SW 1271 (cell line): ENCODE results near the gene CDH24.
"Not testable (repeated sequence)": the region's sequence is repeated elsewhere in the genome, so short reads cannot be mapped to it uniquely, and the experiment has no call there.

Experiments used
- DNase-seq, 2 experiments: peaks; one replicate each; lab custom pipeline; 2025; lab: John Stamatoyannopoulos, UW

CDH24 gene

DNA sequence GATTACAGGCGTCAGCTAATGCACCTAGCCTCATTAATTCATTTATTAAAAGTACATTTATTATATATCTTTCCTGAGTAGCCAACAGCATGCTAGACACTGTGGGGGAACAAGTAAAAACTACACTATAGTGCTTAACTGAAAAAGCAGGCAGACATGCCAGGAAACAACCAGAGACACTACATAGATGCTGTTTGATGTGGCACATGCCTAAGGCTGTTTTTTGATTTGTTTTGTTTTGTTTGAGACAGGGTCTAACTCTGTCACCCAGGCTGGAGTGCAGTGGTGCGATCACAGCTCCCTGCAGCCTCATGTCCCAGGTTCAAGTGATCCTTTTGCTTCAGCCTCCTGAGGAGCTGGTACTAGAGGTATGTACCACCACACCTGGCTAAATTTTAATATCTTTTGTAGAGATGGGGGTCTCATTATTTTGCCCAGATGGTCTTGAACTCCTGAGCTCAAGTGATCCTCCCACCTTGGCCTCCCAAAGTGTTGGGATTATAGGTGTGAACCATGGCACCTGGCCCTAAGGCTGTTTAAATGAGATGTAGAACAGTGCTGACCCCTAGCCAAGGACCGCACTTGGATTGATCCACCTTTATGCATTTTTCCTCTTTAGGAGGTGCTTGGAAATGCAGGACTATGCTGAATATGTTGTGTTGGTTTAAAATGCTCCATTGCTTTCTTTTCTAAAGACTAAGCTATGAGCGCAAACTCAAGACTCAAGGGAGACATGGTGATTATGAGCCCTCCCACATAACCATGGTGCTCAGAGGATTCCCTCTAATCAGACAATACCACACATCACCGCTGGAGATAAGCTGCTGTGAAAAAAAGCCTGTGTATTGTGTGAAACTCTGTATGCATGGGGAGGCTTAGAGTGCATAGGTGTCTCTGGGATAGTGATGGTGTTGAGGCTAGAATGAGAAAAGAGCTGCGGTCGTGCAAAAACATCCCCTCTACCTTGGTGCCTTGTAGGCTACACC, 36.9 kb downstream of the CDH24 start:
- no peak for DNase-seq

DNA sequence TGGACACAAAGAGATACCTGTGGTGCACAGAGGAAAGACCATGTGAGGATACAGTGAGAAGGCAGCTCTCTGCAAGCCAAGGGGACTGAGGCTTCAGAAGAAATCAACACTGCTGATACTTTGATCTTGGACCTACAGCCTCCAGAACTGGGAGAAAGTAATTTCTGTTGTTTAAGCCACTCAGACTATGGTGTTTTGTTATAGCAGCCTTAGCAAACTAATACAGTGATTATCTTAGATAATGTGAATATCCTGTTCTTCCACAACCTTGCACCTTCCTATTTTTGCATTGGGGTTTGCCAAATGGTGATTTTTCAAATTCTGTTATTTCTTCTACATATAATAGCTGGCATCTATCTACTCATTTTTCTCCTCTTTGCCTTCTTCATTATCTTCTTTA, 39.2 kb downstream of the CDH24 start:
- DNase-seq, result no peak

DNA sequence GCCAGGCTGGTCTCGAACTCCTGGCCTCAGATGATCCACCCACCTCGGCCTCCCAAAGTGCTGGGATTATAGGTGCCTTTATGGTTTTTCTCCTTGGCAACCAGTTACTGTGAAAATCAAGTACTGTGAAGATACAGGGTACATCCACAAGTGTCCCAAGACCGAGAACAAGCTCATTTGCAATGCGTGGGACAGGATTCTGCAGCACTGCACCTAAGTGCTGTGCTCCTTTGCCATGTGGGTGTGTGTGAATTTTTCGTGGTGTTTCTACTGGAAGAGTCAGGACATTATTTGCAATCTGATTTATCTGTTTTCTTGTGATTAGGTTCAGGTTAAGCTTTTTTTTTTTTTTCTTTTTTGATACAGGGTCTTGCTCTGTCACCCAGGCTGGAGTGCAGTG, 40.2 kb downstream of the CDH24 start:
- no peak for DNase-seq

DNA sequence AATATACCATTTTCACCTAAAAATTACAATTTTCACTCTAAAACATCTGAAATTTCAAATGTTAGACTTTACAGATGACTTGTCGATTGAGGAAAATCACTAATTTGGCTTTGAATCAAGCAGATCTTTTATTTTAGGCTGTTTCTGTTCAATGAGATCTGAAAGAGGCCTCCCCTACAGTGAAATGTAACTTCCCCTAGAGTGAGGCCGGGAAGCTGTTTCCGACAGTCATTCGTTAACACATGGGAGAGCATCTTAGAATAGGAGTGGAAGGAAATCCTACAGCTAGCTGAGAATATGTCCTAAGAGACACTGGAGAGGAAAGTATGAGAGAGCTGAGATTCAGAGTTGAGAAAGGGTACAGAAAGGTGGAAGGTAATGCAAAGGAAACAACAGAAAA, 41.7 kb downstream of the CDH24 start:
- DNase-seq, result no peak

DNA sequence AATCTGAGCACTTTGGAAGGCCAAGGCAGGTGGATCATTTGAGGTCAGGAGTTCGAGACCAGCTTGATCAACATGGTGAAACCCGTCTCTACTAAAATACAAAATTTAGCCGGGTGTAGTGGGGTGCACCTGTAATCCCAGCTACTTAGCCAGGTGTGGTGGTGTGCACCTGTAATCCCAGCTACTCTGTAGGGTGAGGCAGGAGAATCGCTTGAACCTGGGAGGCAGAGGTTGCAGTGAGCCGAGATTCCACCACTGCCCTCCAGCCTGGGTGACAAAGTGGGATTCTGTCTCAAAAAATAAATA, 43.6 kb downstream of the CDH24 start:
- DNase-seq, result not testable (repeated sequence)

DNA sequence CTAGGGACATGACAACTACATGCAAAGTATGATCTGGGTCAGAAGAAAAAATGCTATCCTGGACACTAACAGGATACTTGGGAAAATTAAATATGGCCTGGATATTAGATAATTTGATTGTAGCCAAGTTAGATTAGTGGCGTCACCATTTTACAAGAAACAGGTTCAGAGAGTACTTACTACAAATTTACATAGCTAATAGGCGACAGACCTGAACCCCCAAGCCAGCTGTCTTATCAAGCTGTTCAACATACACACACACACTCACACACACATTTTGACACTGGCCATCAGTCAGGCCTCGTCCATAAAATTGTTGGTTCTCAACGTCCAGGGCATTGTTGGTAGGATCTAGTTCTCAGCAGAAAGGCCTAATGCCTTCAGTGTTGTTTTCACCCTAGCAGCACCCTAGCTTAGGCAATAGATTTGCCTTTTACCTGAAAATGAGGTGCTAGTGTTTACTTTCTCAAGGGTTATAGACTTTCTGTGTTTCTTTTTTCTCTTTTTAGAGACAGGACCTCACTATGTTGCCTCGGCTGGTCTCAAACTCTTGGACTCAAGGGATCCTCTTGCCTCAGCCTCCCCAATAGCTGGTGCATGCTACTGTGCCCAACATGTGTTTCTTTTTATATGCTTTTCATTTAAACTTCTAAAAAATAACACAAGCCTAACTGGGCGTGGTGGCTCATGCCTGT, 44.1 kb downstream of the CDH24 start:
- no peak for DNase-seq

DNA sequence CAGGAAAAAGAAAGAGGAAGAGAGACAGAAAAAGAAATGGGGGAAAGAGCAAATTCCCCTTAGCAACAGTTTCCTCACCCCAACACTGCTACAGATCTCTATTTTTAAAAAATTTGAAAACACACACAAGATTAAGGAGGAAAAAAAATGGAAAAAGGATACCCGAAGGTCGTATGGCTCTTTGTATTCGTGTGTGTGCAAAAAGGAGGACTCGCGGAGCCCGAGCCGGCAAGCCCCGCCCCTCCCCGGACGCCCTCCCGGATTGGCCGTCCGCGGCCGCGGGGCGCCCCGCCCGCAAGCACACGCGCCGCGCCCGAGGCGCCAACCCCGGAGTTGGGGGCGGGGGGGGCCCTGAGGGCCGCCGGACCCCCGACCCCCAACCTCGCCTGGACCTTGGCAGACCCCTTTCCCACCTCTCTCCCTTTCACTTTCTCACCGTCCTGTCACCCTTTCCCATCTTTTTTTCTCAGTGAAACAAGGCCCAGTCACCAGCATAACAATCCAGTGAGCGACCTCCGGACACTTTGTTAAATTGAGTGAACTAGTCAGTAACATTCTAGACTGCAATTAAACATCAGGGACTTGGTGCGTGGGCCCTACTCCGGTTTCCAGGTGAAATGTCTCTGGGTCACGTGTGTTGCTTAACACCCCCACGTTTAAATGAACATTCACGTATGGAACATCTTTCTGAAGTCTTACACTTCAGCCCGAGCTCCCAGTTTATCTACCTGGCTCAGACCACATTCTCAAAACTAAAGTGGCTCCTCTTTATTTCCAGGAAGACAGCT, 47.2 kb downstream of the CDH24 start, which contains the start of gene C14orf93:
Gene C14orf93, minus strand, starts transcription at position 205 of the 788 bp plus-strand sequence. CDS start 11,120 bp downstream, outside the sequence.
- DNase-seq, result peak; percentile 29 to 68

DNA sequence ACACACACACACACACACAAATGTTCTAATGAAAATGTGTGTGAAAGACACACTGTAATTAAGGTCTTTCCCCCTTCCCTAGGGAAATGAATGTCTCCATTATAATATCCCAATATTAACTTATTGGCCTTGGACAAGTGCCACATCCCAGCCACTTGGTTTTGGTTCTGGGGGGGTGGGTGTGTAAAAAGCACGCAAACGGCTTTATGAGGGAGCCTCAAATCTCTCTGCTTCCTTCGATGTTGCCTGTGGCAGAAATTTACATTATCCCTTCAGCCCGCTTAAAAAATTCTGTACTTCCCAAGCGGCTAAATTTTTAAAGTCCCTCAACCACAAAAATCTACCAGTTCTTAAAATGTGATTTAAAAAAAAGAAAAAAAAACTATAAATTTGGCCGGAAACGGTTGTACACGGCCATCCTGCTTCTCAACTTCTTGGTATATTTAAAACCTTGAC, 47.8 kb downstream of the CDH24 start:
- DNase-seq, result no peak

DNA sequence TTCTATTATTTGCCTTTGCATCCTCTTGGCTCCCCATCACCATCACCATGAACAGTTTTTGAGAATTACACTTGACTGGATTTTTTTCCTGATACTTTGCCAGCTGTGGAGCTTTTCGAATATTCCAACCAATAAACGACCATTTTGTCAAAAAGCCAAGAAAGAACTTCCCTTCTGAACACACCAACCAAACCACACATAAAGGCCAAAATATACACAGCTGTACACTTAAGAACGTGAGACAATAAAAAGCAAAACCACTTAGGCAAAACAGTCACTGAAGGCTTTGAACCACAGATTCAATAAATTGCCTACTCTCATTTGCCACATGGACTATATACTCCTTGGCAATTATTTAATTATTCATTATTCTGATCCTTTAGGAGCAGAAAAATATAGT, 48.5 kb downstream of the CDH24 start:
- DNase-seq, result no peak

DNA sequence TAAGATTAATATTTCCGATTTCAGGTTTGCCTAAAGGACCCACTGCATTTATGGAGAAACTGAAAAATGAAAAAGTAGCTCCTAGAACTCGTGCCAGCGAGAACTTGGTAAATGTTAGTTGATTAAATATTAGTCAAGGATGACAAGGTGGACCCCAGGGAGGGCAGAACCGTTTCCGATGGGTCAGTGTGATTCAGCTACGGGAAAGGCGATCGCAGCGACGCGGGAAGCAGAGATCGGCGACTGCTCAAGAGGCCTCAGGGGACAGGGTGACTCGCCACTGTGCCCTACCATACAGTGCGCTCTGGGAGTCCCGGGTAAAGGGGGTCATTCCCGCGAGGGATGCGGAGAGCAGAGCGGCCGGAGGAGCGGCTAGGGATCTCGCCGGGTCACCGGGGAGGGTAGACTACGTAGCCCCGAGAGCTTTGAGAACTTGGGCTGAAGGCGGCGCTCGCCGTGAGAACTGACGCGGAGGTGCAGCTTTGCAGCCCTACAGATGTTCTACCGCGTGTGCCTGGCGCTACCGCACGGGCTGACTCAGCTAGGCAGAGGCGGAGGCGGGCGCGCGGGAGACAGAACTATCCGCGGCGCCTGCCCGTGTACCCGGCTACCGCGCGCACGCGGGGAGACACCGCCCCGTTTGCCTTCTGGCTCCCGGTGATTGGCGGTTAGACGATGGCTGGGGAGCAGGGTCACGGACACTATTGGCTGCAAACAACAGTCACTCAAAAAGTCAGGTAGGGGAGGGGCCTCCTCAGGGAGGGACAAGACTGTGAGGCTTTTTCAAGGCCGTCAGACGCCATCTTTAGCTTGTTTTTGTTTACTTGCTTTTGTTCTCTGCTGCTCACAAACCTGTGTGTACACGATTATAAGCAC, 50.5 kb downstream of the CDH24 start:
- DNase-seq, result peak; percentile 98

DNA sequence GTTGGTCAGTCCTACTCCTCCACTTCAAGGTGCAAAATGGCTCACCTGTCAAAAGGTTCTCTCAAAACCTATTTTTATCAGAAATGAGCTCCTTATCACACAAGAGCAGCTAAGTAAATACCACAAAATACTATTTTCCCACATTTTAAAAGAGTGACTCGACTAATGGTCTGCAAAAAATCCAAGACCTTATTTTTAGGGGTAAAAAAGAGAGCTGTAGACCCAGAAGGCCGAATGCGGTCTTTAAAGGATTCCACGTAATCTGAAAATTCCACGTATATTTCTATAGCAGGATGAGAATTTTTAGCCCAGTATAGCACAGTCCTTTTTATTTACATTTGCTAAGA, 51.2 kb downstream of the CDH24 start:
- no peak for DNase-seq

DNA sequence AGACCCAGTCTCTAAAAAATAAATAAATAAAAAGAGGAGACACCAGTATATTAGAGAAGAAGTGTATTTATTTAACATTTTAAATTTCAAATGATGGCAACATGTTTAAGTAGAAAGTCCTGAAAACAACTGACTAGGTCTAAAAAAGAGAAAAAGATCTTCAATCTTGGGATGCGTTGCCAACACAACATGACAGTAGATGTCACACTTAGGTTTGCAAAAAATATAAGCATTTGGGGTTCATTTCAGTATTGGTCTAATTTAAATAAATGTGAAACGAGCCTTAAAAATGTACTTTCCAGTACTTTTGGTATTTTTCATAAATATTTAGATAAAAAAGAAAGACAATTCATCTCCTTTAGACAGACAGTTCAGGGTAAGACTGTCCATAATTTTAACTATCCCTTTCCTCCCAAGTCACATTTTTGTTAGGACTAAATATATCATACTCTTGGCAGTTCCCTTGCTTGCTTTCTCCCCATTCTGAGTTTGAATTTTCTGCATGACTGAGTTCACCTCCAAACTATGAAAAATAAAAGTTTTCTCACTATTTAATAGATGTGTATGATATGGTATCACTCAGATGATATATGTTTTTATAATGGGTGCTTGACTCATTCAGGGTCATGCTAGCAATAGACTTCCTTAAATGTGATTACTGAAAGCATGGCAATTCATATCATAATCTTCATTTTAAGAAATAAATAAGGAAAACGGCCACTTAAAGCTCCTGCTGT, 51.7 kb downstream of the CDH24 start:
- no peak for DNase-seq

DNA sequence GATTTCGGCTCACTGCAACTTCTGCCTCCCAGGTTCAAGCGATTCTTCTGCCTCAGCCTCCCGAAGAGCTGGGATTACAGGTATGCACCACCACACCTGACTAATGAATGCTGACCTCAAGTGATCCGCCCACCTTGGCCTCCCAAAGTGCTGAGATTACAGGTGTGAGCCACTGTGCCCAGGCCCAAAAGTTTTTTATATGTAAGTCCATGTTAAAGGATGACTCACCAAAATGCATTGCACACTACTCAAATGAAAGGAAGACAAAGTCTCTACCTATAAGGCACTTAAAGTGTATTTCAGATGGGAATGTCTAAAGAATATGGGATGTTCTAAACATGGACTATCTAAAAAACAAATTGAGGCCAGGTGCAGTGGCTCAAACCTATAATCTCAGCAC, 53.0 kb downstream of the CDH24 start:
- DNase-seq, result not testable (repeated sequence)

DNA sequence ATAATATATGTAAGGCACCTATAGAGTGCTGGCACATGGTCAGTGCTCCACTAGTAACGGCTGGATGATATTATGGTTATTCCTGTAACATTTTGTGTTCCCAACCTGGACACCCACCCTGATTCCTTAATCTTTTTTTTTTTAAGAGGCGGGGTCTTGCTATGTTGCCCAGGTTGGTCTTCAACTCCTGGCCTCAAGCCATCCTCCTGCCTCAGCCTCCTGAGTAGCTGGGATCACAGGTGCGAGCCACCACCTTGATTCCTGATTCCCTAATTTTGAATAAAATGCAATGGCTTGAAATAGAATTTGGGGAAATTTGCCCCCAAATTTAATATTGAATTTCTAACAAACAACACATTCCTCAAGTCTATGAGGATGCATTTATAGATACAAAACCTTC, 54.7 kb downstream of the CDH24 start:
- DNase-seq, result no peak

DNA sequence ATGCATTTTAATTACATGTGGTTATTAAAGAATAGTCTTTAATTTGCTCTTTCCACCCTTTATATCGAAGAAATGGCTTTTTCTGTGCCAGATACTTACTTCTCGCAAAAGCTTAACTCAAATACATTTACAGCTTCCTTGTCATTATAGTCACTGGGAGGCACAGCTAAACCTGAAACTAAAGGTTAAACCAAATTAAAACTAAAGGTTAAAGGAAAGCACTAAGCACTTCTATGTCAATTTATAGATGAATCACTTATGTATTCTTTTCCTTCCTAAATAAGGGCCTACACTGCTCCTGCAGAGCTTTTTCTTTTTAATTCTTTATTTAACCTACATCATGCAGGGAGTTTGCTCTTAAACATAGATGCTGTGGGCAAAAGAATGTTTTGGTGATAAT, 56.5 kb downstream of the CDH24 start:
- DNase-seq, result no peak

DNA sequence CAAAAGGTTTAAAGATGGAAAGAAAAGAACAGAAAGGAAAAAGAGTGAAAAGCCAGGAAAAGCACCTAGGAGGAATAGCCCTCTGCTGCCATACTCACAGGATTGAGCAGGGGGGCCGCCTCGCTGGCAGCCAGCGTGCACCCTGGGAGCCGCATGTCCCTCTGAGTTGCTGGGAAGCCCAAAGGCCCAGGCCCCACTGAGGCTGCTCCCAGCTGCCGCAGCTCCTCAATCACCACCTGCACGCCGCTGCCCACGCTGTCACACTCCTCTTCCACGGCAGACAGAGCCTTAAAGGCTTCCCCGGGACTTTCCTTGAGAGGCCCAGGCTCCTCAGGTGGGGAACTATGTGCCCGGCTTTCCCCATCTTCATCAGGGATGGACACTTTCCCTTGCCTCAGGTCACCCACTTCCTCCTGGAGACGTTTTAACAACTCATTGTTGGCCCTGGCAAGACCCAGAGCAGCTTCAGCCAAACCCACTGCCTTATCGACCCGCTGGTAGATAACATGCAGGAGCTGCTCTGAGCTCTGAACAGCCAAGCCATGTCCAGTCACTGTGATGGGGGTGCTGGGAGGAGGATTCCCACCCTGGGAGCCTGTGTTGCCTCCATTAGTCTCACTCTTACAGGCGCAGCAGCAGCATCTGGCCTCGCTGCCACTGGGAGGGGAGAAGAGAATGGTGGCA, 58.8 kb downstream of the CDH24 start:
- no peak for DNase-seq

DNA sequence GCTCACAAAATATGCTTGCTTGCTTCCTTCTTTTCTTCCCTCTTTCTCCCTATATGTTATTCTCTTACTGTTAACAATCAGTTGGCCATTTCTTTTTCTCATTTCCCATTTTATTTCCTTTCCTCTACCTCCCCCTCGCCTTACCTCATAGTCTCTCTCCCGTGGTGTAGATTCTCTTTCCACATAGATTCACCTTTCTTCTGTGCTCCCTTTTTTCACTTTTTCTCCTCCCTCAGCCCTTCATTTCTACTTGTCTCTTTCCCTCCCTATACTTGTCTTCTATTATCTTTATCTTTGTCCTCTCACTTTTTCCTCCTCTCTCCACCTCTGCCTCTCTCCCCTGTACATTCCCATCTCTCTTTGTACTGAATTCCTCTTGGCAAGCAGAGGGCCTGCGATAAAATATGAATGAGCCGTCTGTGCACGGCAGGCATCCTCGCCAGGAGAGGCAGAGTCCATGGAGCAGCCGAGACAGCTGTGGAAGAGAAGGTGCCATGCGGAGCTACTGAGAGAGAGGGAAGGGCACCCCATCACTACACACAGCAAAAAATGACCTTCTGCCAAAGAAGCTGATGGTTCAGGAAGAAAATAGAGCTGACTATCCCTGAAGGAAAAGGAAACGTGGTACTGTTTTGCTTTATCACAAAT, 59.5 kb downstream of the CDH24 start:
- DNase-seq, result no peak
